Measurements from ENCODE around the gene TYK2.
"Not testable (repeated sequence)": the region's sequence is repeated elsewhere in the genome, so short reads cannot be mapped to it uniquely, and the experiment has no call there.

Gene TYK2

GRCh38 chr19:10368101-10368803 is 12.1 kb downstream of the TYK2 start:
- no peak for DNase-seq

GRCh38 chr19:10366950-10367512 is 13.3 kb downstream of the TYK2 start:
- not testable (repeated sequence) for DNase-seq

GRCh38 chr19:10365518-10365917 is 14.9 kb downstream of the TYK2 start:
- DNase-seq = no peak

- DNase-seq = no peak
These were observed 15.7 kb downstream of the TYK2 start for GRCh38 chr19:10364644-10365043.

- DNase-seq = no peak
These were observed 16.5 kb downstream of the TYK2 start for GRCh38 chr19:10363789-10364281.

- no peak for DNase-seq
These were observed 18.1 kb downstream of the TYK2 start for GRCh38 chr19:10362259-10362658.

GRCh38 chr19:10361569-10362011 is 18.8 kb downstream of the TYK2 start:
- no peak for DNase-seq

- DNase-seq = no peak
These were observed 23.9 kb downstream of the TYK2 start for GRCh38 chr19:10356431-10356830.

- no peak for DNase-seq
These were observed 26.5 kb downstream of the TYK2 start for GRCh38 chr19:10353793-10354391.

GRCh38 chr19:10352764-10353671 is 27.4 kb downstream of the TYK2 start:
- no peak for DNase-seq

- no peak for DNase-seq
These were observed 33.9 kb downstream of the TYK2 start for GRCh38 chr19:10346509-10346908.

GRCh38 chr19:10344780-10345179 is 35.6 kb downstream of the TYK2 start:
- DNase-seq = no peak

GRCh38 chr19:10343495-10343894 is 36.9 kb downstream of the TYK2 start:
- no peak for DNase-seq

GRCh38 chr19:10339977-10340376 is 40.4 kb downstream of the TYK2 start:
- DNase-seq = no peak

- DNase-seq = no peak
These were observed 40.9 kb downstream of the TYK2 start, which contains the start of gene ICAM3 for GRCh38 chr19:10339380-10339960. Gene ICAM3, minus strand, starts transcription at chr19:10339624. Its CDS starts 10 bp downstream, at chr19:10339614.

- no peak for DNase-seq
These were observed 41.4 kb downstream of the TYK2 start for GRCh38 chr19:10338940-10339339.

GRCh38 chr19:10336725-10337124 is 43.6 kb downstream of the TYK2 start:
- DNase-seq = not testable (repeated sequence)

- DNase-seq = no peak
These were observed 44.9 kb downstream of the TYK2 start for GRCh38 chr19:10335352-10335985.

GRCh38 chr19:10334588-10335351 is 45.6 kb downstream of the TYK2 start:
- no peak for DNase-seq

- no peak for DNase-seq
These were observed 46.4 kb downstream of the TYK2 start for GRCh38 chr19:10333758-10334587.
